BE2C (cell line): Measurements from ENCODE around the gene C19orf33.

Source experiments
- DNase-seq: peaks from one replicate; pipeline ENCODE4 v3.0.0-alpha.2; 2020
- H3K27me3 ChIP-seq: fragments of 250-450 bp; sonication (Bioruptor Pico); 2 replicates; pipeline ENCODE4 v1.5.1; 2020; ENCODE audit warnings: mild to moderate bottlenecking
- H3K36me3 ChIP-seq: fragments of 250-450 bp; sonication (Bioruptor Pico); 2 replicates; pipeline ENCODE4 v1.5.1; 2020; ENCODE audit warnings: mild to moderate bottlenecking
- H3K4me1 ChIP-seq: fragments of 250-450 bp; sonication (Bioruptor Pico); 2 replicates; pipeline ENCODE4 v1.5.1; 2020
- H3K4me3 ChIP-seq: 2 replicates; pipeline ENCODE4 v1.5.1; 2011; ENCODE audit warnings: low read depth, low read length
- H3K9me3 ChIP-seq: fragments of 250-450 bp; sonication (Bioruptor Pico); 2 replicates; pipeline ENCODE4 v1.5.1; 2020
- CTCF ChIP-seq: IDR thresholded peaks from 2 replicates; pipeline ENCODE4 v1.5.1; 2012; ENCODE audit warnings: mild to moderate bottlenecking, low read depth, low read length

C19orf33 gene

GRCh38 chr19:38310986-38311385 lies 6.9 kb downstream of the C19orf33 start:
- no peak for DNase-seq
- H3K27me3 ChIP-seq = no peaks in the 10 kb centered on the region
- no peaks in the 10 kb centered on the region for H3K9me3 ChIP-seq
- TF ChIP-seq CTCF = no peak
- H3K36me3 ChIP-seq = no peaks in the 10 kb centered on the region
- peaks cover 2% of the 10 kb centered on the region; the same call in 1 of the 2 replicates for H3K4me1 ChIP-seq
- H3K4me3 ChIP-seq = no peak overlapping the region

DNA sequence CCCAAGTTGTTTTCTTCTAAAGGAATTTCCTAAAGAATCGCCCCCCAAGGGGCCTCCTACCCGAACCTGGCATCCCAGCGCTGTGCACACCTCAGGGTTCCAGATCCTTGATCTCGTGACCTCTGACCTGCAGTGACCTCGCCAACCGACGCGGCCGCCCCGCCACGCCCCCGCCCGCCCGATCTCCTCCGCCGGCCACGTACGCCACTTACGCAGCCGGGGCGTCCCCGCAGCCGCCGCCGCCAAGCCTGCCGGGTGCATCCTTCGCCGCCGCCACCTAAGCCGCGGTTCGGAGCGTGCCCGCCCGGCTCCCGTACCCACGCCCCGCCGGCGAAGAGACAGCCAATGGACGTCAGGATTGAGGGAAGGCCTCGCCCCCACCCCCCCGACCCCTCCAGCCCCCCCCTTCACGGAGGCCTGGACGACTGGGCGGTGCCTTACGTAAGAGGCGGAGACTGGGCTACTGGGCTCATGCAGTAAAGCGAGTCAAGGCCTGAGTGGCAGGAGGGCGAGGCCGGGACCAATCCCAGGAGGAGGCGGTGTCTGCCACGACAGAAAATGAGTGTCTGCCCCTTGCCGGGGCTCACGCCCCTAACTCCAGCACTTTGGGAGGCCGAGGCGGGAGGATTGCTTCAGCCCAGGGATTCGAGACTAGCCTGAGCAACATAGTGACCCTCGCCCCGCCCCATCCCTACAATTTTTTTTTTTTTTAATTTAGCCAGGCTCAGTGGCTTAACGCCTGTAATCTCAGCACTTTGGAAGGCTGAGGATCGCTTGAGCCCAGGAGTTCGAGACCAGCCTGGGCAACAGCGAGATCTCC lies 11.8 kb downstream of the C19orf33 start, which contains the start of gene YIF1B:
Gene YIF1B, minus strand, starts transcription at position 291 of the 820 bp plus-strand sequence. Its CDS starts 30 bp downstream, at position 261.
- peaks cover 2% of the 10 kb centered on the region; the same call in 1 of the 2 replicates for H3K4me1 ChIP-seq
- DNase-seq = peak; percentile 95
- TF ChIP-seq CTCF = no peak
- no peaks in the 10 kb centered on the region for H3K36me3 ChIP-seq
- H3K27me3 ChIP-seq = peaks cover 31% of the 10 kb centered on the region
- H3K9me3 ChIP-seq = no peaks in the 10 kb centered on the region
- H3K4me3 ChIP-seq = peak within 1 kb of the TSS; percentile 82

GRCh38 chr19:38316477-38317067 lies 12.5 kb downstream of the C19orf33 start:
- DNase-seq = no peak
- Histone ChIP-seq H3K4me3 (peak overlapping the region; percentile 27), H3K36me3 (no peaks in the 10 kb centered on the region), H3K27me3 (peaks cover 31% of the 10 kb centered on the region), H3K9me3 (no peaks in the 10 kb centered on the region), H3K4me1 (peaks cover 2% of the 10 kb centered on the region; the same call in 1 of the 2 replicates)
- no peak for TF ChIP-seq CTCF

GRCh38 chr19:38317104-38317612 lies 13.1 kb downstream of the C19orf33 start:
- Histone ChIP-seq H3K4me3 (no peak overlapping the region), H3K4me1 (peaks cover 2% of the 10 kb centered on the region; the same call in 1 of the 2 replicates), H3K27me3 (peaks cover 31% of the 10 kb centered on the region), H3K36me3 (no peaks in the 10 kb centered on the region), H3K9me3 (no peaks in the 10 kb centered on the region)
- DNase-seq = no peak
- no peak for TF ChIP-seq CTCF

DNA sequence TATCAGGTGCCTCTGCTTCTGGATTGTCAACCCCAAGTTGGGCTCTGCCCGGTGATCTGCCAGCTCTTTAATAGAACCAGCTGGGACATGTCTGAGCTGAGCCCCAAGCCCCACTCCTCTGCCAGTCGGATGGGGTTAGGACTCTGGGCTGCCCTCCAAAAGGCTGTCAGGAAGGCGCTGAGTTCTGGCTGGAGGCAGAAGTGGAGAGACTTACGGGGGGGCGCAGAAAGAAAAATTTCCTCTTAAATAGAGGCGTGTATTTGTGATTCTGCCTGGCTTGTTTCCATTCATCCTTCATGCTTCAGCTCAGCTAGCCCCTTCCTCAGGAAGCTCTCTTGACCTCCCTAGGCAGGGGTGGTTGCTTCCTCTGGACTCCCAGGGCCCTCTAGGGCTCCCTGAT lies 14.6 kb downstream of the C19orf33 start:
- Histone ChIP-seq H3K9me3 (no peaks in the 10 kb centered on the region), H3K4me1 (peaks cover 2% of the 10 kb centered on the region; the same call in 1 of the 2 replicates), H3K4me3 (no peak overlapping the region), H3K27me3 (peaks cover 31% of the 10 kb centered on the region), H3K36me3 (no peaks in the 10 kb centered on the region)
- no peak for DNase-seq
- no peak for TF ChIP-seq CTCF
